HCEC 1CT (cell line): ENCODE data around the gene AAMDC.
"Not testable (repeated sequence)": the region's sequence is repeated elsewhere in the genome, so short reads cannot be mapped to it uniquely, and the experiment has no call there.

Source experiments
- DNase-seq: peaks from one replicate; pipeline ENCODE4 v3.0.0-alpha.2; 2017

AAMDC gene

GRCh38 chr11:77890100-77890614 lies 69.2 kb downstream of the AAMDC start:
- DNase-seq, result not testable (repeated sequence)

GRCh38 chr11:77890619-77891056 lies 69.7 kb downstream of the AAMDC start:
- peak; percentile 29 for DNase-seq

GRCh38 chr11:77891256-77891655 lies 70.3 kb downstream of the AAMDC start:
- DNase-seq, result not testable (repeated sequence)

- DNase-seq, result not testable (repeated sequence)
Observed at GRCh38 chr11:77891703-77892102, 70.8 kb downstream of the AAMDC start.

- DNase-seq, result peak; percentile 23
Observed at GRCh38 chr11:77894949-77895348, 74.0 kb downstream of the AAMDC start.

GRCh38 chr11:77908835-77909234 lies 87.9 kb downstream of the AAMDC start:
- DNase-seq, result no peak

GRCh38 chr11:77909277-77909676 lies 88.3 kb downstream of the AAMDC start:
- DNase-seq, result no peak

GRCh38 chr11:77910828-77911227 lies 89.9 kb downstream of the AAMDC start:
- DNase-seq, result not testable (repeated sequence)

GRCh38 chr11:77913608-77914306 lies 92.8 kb downstream of the AAMDC start:
- DNase-seq, result not testable (repeated sequence)

GRCh38 chr11:77914307-77914791 lies 93.4 kb downstream of the AAMDC start:
- DNase-seq, result peak; percentile 83

GRCh38 chr11:77917713-77918112 lies 96.8 kb downstream of the AAMDC start:
- DNase-seq, result not testable (repeated sequence)
